Measurements from ENCODE around the gene YBX2.
"Not testable (repeated sequence)": the region's sequence is repeated elsewhere in the genome, so short reads cannot be mapped to it uniquely, and the experiment has no call there.

YBX2 gene

DNA sequence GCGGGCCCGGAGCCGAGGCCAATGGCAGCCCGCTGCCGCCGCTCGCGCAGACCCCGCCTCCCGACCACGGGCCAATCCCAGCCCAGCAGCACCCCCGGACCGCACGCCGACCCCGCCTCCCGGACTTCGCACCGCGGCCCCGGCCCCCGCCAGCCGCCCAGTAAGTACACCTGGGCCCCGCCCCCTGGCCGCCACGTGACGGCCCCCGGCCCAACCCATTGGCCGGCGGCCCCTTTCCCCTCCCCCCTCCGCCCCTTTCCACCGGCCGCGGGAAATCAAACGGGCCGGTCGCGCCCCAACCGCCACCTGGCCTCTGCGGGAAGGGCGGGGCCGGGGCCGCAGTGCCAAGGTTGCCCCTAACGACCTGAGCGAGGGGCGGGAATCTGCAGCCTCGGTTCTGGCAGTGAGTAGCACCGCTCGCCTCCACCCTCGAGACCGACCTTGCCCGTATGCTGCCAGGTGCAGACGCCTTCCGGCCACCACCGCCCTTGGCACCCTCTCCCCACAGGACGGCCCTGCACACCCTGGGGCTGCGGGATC lies at the start of gene YBX2:
Gene YBX2, minus strand, starts transcription at position 26 of the 540 bp plus-strand sequence. CDS start 139 bp downstream, outside the sequence.
- peak; percentile 72 for DNase-seq

DNA sequence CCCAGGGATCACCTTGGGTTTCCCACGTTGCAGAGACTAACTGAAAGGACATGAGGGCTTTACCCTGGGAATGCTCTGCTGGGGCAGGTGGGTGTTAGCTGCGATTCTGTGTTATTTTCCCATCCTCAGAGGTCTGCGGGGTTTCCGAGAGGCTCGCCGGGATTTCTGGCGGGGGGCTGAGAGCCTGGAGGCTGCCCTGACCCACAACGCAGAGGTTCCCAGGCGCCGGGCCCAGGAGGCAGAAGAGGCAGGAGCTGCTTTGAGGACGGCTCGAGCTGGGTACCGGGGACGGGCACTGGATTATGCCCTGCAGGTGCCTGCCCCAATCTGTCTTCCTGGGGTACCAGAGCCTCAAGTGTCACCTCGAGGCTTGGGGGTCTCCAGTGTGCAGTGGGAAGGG lies 48.8 kb upstream of the YBX2 start:
- DNase-seq = no peak

DNA sequence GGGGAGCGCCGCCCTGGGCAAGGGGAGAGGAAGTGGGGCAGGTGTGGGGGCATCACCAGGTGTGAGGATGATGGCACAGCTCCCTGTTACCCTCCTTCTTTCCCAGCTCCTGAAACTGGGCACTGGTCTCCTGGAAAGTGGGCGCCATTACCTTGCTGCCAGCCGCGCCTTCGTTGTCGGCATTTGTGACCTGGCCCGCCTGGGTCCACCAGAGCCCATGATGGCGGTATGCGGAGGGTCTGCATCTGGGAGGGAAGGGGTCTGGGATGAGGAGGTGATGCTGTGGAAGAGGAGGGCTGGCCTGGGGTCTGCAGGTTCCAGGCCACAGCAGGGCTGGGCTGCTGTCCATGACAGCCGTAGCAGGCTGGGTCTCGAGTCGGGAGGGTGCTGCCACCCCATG lies 47.4 kb upstream of the YBX2 start:
- no peak for DNase-seq

DNA sequence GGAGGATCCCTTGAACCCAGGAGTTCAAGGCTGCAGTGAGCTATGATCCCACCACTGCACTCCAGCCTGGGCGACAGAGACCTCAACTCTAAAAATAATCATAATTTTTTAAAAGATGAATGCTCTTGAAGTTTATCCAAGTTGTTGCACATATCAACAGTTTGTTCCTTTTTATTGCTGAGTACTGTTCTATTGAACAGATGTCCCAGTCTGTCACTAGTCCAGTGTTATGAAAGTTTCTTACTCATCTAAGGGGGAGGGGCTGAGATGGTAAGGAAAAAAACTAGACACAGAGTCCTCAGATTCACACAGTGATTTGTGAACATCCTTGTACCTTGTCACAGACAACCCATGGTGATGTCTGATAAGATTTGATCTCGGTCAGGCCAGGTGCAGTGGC lies 45.7 kb upstream of the YBX2 start:
- DNase-seq = no peak

DNA sequence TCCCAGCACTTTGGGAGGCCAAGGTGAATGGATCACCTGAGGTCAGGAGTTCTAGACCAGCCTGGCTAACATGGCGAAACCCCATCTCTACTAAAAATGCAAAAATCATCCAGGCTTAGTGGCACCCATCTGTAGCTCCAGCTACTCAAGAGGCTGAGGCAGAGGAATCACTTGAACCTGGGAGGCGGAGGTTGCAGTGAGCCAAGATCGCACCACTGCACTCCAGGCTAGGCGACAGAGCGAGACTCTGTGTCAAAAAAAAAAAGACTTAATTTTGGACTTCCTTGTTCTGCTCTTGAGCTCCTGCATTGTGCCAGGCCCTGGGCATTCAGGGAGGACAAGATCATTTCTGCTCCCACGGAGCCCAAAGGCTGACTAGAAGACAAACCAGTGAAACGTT lies 43.2 kb upstream of the YBX2 start:
- not testable (repeated sequence) for DNase-seq

DNA sequence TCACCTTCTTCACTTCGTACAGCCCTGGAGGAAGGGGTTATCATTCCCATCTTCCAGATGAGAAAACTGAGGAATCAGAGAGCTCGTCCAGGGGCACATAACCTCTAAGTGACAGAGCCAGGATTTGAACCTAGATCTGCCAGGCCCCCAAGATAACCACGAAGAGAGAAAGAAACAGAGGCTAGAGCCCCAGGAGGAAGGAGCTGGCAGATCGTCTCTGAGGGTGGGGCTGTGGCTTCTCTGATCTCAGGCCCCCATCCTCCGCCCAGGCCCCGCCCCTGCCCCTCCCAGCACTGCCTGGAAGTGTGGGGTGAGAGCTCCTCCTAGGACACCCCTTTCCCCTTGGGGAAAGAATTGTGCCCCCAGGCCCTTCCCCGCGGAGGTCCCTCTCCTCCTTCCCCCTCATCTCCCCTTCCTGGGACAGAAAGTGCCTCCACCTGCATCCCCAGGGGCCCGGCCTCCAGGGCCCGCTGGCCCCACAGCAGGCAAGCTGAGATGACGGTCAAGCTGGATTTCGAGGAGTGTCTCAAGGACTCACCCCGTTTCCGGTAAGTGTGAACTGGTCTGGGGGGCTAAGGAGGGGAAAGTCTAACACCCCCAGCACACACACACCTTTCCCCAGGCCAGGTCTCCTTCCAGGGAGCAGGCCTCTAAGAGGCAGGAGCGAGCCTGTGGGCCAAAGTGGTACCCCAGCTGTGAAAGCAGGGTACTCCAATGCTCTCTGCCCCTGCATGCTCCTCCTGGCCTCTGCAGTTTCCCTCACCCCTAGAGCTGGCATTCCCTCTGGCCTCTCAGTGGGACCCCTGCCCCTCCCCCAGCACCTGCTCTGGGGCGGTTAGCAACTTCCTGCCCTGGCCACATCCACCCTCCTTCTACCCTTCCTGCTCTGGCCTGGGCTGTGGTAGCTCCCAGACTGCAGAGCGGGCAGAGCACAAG lies 42.1 kb upstream of the YBX2 start, which contains the start of gene ACAP1:
Gene ACAP1, plus strand, starts transcription at position 290 of the 936 bp plus-strand sequence. Its CDS starts 206 bp downstream, at position 496.
- peak; percentile 86 for DNase-seq

DNA sequence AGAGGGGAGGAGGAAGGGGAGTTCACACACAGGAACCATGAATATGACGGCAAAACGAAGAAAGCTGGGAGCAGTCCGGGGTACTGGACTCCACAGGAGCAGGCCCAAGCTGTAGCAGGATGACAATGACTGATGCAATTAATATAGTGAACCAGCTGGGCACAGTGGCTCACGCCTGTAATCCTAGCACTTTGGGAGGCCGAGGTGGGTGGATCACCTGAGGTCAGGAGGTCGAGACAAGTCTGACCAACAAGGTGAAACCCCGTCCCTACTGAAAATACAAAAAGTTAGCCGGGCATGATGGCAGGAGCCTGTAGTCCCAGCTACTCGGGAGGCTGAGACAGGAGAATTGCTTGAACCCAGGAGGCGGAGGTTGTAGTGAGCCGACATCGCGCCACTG lies 41.3 kb upstream of the YBX2 start:
- DNase-seq = not testable (repeated sequence)

DNA sequence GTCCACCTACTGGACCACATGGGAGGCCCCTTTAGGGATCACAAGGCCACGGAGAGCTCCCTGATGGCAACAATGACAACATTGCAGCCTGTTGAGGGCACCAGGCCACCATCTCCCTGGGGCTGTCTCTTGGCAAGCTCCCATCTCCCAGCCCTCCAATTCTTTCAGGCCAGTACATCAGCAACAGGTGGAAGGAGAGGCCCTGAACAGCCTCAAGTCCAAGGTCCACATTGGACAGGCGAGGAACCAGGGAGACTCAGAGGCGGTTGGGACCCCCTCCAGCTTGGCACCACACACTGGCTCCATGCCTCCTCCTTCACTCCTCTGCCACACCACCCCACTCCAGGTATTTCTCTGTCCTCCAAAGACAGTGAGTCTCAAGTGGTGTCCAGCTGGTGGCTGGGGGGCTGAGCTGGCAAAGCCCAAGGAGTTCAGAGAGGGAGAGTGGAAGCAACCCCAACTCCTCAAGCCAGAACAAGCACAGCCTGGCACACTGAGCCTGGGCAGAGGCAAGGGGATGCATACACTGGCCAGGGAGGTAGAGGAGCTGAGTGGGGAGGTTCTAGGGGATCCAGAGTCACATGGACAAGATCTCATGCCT lies 40.6 kb upstream of the YBX2 start:
- DNase-seq = no peak

DNA sequence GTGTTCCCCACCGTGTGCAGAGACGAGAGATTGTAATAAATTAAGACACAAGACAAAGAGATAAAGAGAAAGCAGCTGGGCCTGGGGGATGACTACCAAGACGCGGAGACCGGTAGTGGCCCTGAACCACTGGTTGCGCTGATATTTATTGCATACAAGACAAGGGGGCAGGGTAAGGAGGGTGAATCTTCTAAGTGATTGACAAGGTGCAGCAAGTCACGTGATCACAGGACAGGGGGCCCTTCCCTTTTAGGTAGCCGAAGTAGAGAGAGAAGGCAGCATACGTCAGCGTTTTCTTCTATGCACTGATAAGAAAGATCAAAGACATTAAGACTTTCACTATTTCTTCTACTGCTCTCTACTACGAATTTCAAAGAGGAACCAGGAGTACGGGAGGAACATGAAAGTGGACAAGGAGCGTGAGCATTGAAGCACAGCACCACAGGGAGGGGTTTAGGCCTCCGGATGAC lies 38.2 kb upstream of the YBX2 start:
- DNase-seq = peak; percentile 37

DNA sequence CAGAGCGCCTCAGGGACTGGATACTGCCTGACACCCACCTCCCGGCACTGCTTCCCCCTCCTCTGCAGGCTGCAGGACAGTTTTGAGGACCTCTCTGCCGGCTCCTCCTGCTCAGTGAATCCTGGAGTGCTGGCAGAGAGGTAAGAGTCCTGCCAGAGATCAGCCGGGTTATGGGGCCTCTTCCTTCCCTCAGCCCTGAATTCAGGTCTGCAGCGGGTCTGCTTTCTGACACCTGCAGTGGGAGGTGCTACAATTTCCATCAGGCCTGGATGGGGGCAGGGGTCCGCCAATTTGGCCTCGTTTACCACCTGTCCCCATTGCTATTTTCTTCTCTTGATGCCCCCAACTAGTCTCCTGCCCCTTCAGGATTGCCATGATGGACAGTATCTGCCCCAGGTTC lies 37.7 kb upstream of the YBX2 start:
- DNase-seq = no peak

DNA sequence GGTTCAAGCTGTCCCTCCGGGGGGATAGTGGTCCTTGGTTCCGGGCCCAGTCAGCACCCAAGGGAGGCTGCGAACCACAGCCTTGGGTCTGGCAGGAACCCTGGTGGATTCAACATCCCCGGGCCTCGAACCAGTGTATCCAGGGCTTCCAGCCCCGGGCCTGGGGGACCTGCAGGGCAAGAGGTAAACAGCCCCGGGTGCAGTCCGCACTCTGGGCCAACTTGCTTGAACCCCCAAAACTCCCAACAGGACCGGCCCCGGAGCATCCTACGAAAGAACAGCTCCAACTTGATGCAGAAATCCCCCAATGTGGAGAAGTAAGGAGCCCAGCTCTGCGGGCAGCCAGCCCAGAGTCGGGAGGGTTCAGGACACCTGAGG lies 36.2 kb upstream of the YBX2 start:
- no peak for DNase-seq

DNA sequence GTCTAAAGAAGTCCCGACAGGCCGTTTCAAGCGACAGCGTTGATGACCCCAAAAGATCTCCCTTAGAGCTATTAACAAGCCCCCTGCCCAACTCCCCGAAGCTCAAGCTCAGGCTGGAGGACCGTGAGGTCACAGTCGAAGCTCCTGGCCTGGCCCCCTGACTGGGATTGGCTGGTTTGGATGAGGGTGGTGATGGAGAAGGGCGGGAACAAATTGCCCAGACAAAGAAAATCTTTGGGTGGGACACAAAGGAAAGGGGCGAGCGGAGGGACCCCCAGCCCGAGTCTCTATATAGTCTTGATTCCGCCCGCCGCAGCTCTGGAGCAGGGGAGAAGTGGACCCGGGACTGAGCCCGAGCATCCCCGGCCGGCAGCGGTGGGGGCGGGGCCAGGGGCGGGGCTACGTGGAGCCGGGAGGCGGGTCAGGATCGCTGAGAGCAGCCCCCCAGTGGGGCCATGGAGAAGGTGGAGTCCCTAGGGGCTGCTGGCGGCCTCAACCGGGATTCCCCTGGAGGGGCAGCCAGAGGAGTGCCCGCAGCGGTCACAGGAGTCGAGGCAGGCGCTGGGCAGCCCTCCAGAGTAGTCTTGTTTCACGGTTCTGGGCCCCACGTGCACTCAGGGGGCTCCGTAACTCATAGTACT lies 35.7 kb upstream of the YBX2 start:
- peak; percentile 90 for DNase-seq

DNA sequence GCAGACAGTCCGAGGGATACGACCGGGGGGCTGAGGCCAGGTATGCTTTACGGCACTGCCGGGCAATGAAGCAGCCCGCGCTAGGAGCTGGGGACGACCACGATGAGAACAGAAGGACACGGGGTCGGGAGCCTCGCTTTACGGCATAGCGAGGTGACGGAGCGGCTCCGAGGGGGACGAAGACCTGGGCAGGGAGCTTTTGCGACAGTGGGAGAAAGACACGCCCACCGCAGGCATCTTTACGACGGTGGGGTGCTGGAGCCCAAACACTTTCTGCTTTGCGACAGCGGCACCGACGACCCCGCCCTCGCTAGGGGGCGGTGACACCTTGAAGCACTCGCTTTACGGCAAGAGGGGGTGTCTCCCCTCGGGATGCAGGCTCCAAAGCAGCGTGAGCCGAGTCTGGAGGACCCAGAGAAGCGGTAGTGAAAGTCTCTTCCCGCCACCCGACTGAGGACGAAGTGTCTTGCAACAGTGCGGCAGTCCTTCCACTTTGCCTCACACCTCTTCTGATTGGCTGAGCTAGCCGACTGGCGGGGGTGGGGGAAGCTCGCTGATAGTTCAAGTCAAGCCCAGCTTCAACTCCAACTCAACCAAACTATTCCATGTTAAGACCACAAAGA lies 35.0 kb upstream of the YBX2 start:
- peak; percentile 99 for DNase-seq

DNA sequence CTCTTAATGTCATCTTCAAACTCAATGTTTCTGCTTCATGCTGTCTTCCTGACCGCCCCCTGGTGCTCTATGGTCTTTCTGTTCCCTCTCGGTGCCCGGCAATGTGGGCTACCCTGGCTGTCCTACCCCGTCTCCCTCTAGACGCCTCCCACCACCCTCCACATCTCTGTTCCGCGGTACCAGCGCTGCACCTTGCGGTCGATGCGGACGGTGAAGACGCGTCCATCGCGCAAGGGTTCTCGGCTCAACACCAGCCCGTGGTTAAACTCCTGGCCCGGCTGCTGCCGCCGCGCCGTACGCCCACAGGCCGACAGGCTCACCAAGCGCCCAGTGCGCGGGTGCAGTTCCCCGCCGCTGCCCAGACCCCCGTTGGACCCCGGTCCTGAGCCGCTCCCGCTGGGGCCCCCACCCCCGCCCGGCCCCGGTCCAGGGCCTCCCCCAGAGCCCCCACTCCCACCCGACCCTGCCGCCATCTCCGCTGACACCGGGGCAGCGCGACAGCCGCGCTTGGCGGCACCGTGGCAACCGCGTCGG lies 34.5 kb upstream of the YBX2 start, which contains the start of gene NEURL4:
Gene NEURL4, minus strand, starts transcription at position 496 of the 534 bp plus-strand sequence. Its CDS starts 23 bp downstream, at position 473.
- no peak for DNase-seq

DNA sequence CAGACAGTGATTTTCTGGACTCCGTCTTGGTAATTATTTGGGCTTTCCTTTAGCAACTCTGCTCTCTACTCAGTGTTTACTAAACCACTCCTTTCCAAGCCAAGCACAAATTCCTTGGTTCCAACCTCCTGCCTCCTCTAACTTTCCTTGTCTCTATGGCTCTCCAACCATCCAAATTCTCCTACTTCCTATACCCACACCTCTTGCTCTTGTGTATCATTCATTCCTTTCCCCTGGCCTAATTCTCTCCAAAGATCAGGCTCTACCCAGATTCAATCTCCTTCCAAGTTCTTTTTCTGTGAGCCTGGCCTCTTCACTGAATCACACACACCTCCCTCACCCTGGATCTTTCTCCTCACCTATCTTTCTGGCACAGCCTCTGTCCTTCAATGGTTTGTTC lies 33.6 kb upstream of the YBX2 start:
- no peak for DNase-seq

DNA sequence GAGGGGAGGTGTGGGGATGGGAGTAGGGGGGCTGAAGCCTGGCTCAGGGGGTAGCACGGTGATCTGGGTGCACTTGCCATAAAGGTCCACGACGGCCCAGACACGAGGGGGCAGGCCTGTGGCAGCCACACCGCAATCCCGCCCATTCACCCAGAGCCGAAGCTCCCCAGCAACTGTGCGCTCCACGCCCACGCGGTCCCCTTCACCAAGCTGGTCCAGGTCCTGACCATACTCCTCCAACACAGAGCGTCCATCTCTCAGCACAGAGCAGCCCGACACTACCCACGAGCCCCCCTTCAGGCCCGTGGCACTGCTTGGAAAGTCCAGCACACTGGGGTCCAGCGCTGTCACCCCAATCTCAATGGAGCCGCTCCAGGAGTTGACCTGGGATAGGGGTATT lies 33.1 kb upstream of the YBX2 start:
- DNase-seq = no peak

DNA sequence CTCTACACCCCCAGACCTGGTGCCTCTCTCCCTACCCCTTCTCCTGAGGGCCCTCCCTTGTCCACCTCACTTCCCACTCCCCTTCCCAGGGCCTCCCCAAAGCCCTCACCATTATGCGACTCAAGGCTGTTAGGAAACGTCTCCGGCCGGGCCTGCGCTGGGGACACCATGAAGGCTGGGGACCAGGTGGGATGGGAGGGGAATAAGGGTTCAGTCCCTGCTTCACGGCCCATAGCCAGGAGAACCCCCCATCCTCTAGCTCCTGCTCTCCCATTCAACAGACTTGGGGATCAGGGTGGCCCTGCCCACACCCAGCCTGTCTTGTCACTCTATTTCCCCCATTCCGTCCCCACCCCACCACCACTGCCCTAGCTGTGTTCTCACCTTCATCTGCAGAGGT lies 32.6 kb upstream of the YBX2 start:
- DNase-seq = no peak

DNA sequence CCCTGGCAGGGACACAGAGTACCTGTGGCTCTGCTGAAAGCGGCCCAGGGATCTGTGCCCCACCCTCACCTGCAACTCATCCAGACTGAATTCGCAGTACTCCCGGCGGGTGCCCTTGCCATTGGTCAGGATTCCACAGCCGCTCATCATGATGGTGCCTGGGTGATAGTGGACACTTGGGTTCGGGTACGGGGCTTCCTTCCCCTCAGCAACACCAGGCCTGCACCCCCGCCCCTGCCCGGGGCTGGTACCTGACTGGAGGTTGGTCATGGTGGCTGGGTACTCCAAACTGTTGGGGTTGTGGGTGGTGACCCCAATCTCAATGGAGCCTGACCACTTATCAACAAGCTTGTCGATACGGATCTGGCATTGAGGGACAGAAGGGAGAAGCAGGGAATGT lies 31.7 kb upstream of the YBX2 start:
- DNase-seq = no peak

DNA sequence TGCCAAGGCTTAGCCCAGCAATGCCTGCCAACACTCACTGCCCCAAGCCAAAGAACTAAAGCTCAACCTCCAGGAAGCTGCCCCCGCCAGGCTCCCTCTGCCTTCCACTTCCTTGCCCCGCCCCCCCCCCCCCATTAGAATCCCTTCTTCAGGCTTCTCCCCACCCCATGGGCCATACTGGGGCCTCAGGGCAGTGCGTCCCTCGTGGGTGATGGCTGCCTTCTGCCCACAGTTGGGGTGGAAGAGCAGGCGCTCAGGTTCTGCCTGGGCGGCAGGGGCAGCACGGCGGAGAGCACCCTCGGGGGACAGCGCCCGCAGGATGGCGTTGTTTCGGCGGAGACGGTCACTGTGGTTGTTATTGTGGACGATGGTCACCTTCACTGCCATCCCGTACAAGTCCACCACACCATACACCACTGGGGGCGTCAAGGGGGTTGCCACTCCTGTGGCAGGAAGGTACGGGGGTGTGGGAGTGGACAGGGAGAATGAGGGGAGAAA lies 30.6 kb upstream of the YBX2 start:
- DNase-seq = no peak

DNA sequence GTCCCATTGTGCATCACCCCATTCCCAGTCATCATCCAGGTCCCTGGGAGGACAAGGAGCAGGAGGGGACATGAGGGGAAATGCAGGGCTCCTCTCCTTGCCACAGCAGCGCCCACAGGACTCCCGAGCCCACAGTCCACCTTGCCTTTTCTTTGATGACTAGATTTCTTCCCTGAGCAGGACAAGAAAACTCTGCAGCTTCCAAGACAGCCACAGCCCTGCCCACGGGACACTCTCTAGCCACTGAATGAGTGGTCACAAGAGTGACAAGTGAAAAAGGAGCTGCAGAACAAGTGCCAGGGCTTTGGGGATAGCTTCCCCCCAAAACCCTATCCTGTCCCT lies 30.0 kb upstream of the YBX2 start:
- no peak for DNase-seq

DNA sequence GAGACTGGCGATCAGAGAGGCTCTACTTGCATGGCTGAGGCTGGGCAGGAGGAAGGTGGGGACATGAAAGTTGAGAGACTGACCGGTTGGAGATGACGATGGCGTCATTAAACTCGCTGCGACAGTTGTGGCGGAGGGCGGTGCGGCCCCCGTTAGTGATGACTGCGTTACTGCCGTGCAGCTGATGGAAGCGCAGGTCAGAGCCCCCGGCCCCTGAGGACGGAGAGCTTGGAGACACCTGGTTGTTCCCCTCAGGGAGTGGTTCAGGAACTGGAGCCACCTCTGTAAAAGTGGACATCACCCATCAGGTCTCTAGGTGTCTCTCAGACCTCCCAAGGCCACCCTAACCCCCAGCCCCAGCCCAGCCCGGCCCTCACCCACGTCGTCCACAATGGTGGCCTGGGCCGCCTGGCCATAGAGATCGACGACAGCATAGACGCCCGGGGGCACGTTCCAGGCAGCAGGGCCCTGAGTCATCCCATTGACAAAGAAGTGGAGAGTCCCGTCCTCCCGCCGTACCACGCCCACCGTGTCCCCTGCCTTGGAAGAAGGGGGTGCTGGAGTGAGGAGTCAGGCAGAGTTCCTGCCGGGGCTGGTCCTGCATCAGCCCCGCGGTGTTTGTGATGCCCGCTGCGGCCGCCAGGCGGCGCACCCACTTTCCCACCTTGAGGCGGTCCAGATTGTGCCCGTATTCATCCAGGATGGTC lies 29.4 kb upstream of the YBX2 start:
- DNase-seq = peak; percentile 29

All from hematopoietic multipotent progenitor cell treated with erythropoietin and hydrocortisone succinate and interleukin-3 and kit ligand, for 8 days (in vitro differentiated cells).